H1 (cell line): ENCODE results near the gene EIF2A. TPM values are rescaled to one million over a fixed set of nuclear protein-coding genes. Genes with fewer than 3 reads are reported as not detected.

Experiments
- CTCF ChIA-PET: fragments of 300-600 bp; sonication (Branson Sonifier 250); formaldehyde crosslinking; loops from one replicate; lab custom pipeline; 2021; ENCODE audit not compliant: partially characterized antibody; lab: Charles Lee
- POLR2A ChIA-PET: fragments of 300-600 bp; sonication (Branson Sonifier 250); formaldehyde crosslinking; loops from one replicate; lab custom pipeline; 2021; ENCODE audit warnings: inconsistent platforms; ENCODE audit not compliant: partially characterized antibody; lab: Charles Lee
- DNase-seq, 2 experiments: peaks; one replicate each; pipeline versions ENCODE4 v3.0.0 to v3.0.0-alpha.2; 2010 to 2022; ENCODE audit warnings: low spot score in 2 of 2, low read depth in 1 of 2, mixed read lengths in 1 of 2
- FAIRE-seq: peaks from 2 replicates; lab custom pipeline; 2011; peaks lifted over from hg19 to GRCh38; lab: Jason Lieb, UNC
- H2AFZ ChIP-seq: 2 replicates; pipeline ENCODE4 v1.8.1; 2012; ENCODE audit warnings: low read length, inconsistent platforms
- H2AK5ac ChIP-seq: 2 replicates; pipeline ENCODE4 v1.6.1; 2013; ENCODE audit warnings: low read depth, low read length
- H2BK120ac ChIP-seq: replicated peaks from 2 replicates; pipeline ENCODE3; 2013; ENCODE audit warnings: low read depth, low read length, inconsistent platforms
- H2BK12ac ChIP-seq: 2 replicates; pipeline ENCODE4 v1.6.1; 2013; ENCODE audit warnings: low read depth, low read length
- H2BK15ac ChIP-seq: 2 replicates; pipeline ENCODE4 v1.6.1; 2013; ENCODE audit warnings: low read length
- H2BK20ac ChIP-seq: 2 replicates; pipeline ENCODE4 v1.6.1; 2013; ENCODE audit warnings: low read length
- H2BK5ac ChIP-seq: 2 replicates; pipeline ENCODE4 v1.6.1; 2013; ENCODE audit warnings: low read depth, low read length
- H3K14ac ChIP-seq: 2 replicates; pipeline ENCODE4 v1.6.1; 2013; ENCODE audit warnings: inconsistent platforms; ENCODE audit not compliant: insufficient read length
- H3K18ac ChIP-seq: 2 replicates; pipeline ENCODE4 v1.6.1; 2013; ENCODE audit warnings: low read length; ENCODE audit errors: extremely low read depth
- H3K23ac ChIP-seq: 2 replicates; pipeline ENCODE4 v1.6.1; 2013; ENCODE audit warnings: inconsistent platforms; ENCODE audit not compliant: insufficient read length
- H3K23me2 ChIP-seq: 2 replicates; pipeline ENCODE4 v1.6.1; 2013; ENCODE audit warnings: low read depth, low read length
- H3K27ac ChIP-seq: 2 replicates; pipeline ENCODE4 v1.6.1; 2011; ENCODE audit warnings: low read depth, low read length, inconsistent platforms
- H3K27me3 ChIP-seq, 4 experiments: replicated peaks in 1 of 4; 1 replicate in 1 of 4; 2 replicates in 3 of 4; pipeline versions ENCODE4 v1.6.1 to v1.8.1; 2011 to 2013; ENCODE audit warnings: low read length in 3 of 4, mild to moderate bottlenecking in 3 of 4, inconsistent platforms in 2 of 4, mixed read lengths in 2 of 4, moderate library complexity in 1 of 4; ENCODE audit not compliant: control insufficient read depth in 3 of 4, insufficient read depth in 3 of 4; ENCODE audit errors: extremely low read depth in 1 of 4
- H3K36me3 ChIP-seq, 4 experiments: 2 replicates each; pipeline versions ENCODE4 v1.6.1 to v1.8.1; 2011 to 2013; ENCODE audit warnings: mild to moderate bottlenecking in 4 of 4, low read length in 3 of 4, moderate library complexity in 2 of 4, control low read depth in 1 of 4, inconsistent platforms in 1 of 4; ENCODE audit not compliant: insufficient read depth in 4 of 4, control insufficient read depth in 2 of 4
- H3K4ac ChIP-seq: replicated peaks from 2 replicates; pipeline ENCODE3; 2013; ENCODE audit warnings: low read length, low read depth, mixed read lengths, inconsistent platforms; ENCODE audit not compliant: insufficient read length
- H3K4me1 ChIP-seq, 4 experiments: replicated peaks in 1 of 4; 1 replicate in 1 of 4; 2 replicates in 3 of 4; pipeline versions ENCODE4 v1.6.1 to v1.8.1; 2011 to 2013; ENCODE audit warnings: low read length in 3 of 4, inconsistent platforms in 2 of 4, mixed read lengths in 1 of 4; ENCODE audit not compliant: insufficient read depth in 4 of 4, control insufficient read depth in 3 of 4
- H3K4me2 ChIP-seq, 2 experiments: 2 replicates each; pipeline versions ENCODE4 v1.6.1 to v1.8.1; 2011 to 2013; ENCODE audit warnings: low read depth in 2 of 2, low read length in 2 of 2, control low read depth in 1 of 2, inconsistent platforms in 1 of 2, mild to moderate bottlenecking in 1 of 2; ENCODE audit not compliant: insufficient read depth in 1 of 2
- H3K4me3 ChIP-seq, 4 experiments: fragments of 200-600, 300-600 bp in 1 of 4; sonication (generic), shearing (Covaris generic), sonication (Bioruptor Twin) in 1 of 4; 2 replicates each; pipeline versions ENCODE4 v1.5.1 to v1.8.1; 2011 to 2016; ENCODE audit warnings: low read length in 4 of 4, low read depth in 3 of 4, control low read depth in 2 of 4, inconsistent platforms in 2 of 4, mild to moderate bottlenecking in 2 of 4, mixed read lengths in 1 of 4, moderate library complexity in 1 of 4; ENCODE audit not compliant: insufficient read depth in 2 of 4; ENCODE audit errors: extremely low read depth in 1 of 4
- H3K56ac ChIP-seq: replicated peaks from 2 replicates; pipeline ENCODE3; 2013; ENCODE audit warnings: low read depth, mild to moderate bottlenecking, mixed read lengths, low read length, inconsistent platforms; ENCODE audit not compliant: insufficient read length
- H3K79me1 ChIP-seq: 2 replicates; pipeline ENCODE4 v1.6.1; 2013; ENCODE audit warnings: low read depth, low read length, control low read depth
- H3K79me2 ChIP-seq, 2 experiments: 2 replicates each; pipeline versions ENCODE4 v1.6.1 to v1.8.1; 2012 to 2013; ENCODE audit warnings: low read length in 2 of 2, mild to moderate bottlenecking in 2 of 2, inconsistent platforms in 1 of 2; ENCODE audit not compliant: insufficient read depth in 2 of 2, control insufficient read depth in 1 of 2
- H3K9ac ChIP-seq, 4 experiments: replicated peaks in 1 of 4; 1 replicate in 1 of 4; 2 replicates in 3 of 4; pipeline versions ENCODE4 v1.6.1 to v1.8.1; 2011 to 2013; ENCODE audit warnings: low read depth in 3 of 4, low read length in 3 of 4, control low read depth in 2 of 4, mild to moderate bottlenecking in 2 of 4, moderate library complexity in 2 of 4, inconsistent platforms in 1 of 4; ENCODE audit errors: extremely low read depth in 1 of 4
- H3K9me3 ChIP-seq, 2 experiments: 2 replicates each; pipeline versions ENCODE4 v1.6.1 to v1.8.1; 2012 to 2013; ENCODE audit warnings: mild to moderate bottlenecking in 2 of 2, moderate library complexity in 2 of 2, control low read depth in 1 of 2, inconsistent platforms in 1 of 2, low read depth in 1 of 2, low read length in 1 of 2, mixed read lengths in 1 of 2; ENCODE audit not compliant: insufficient read depth in 2 of 2
- H4K20me1 ChIP-seq, 2 experiments: replicated peaks in 1 of 2; 2 replicates each; pipeline versions ENCODE3 to v1.8.1; 2011 to 2013; ENCODE audit warnings: inconsistent platforms in 2 of 2, low read length in 2 of 2, mild to moderate bottlenecking in 1 of 2; ENCODE audit not compliant: insufficient read depth in 2 of 2, control insufficient read depth in 1 of 2
- H4K5ac ChIP-seq: 2 replicates; pipeline ENCODE4 v1.6.1; 2013; ENCODE audit warnings: low read length, low read depth, mixed read lengths, inconsistent platforms; ENCODE audit not compliant: insufficient read length
- H4K8ac ChIP-seq: 2 replicates; pipeline ENCODE4 v1.8.0; 2013; ENCODE audit warnings: mild to moderate bottlenecking, moderate library complexity, low read length, inconsistent platforms; ENCODE audit not compliant: insufficient read depth; ENCODE audit errors: extremely low read depth
- H4K91ac ChIP-seq: replicated peaks from 2 replicates; pipeline ENCODE3; 2013; ENCODE audit warnings: low read length, mixed read lengths, inconsistent platforms; ENCODE audit not compliant: insufficient read length
- CHD2 ChIP-seq: IDR thresholded peaks from 2 replicates; pipeline ENCODE4 v1.6.1; 2012; ENCODE audit warnings: low read length, improper control_type of control experiment
- EP300 ChIP-seq, 2 experiments: IDR thresholded peaks; 1 replicate in 1 of 2; 2 replicates in 1 of 2; pipeline ENCODE4 v1.6.1; 2011 to 2012; ENCODE audit warnings: low read depth in 2 of 2, low read length in 2 of 2, mild to moderate bottlenecking in 2 of 2, borderline replicate concordance in 1 of 2, inconsistent platforms in 1 of 2, moderate library complexity in 1 of 2
- HDAC2 ChIP-seq, 2 experiments: fragments of 300-600 bp in 1 of 2; sonication (generic) in 1 of 2; IDR thresholded peaks; 2 replicates each; pipeline ENCODE4 v1.6.1; 2011 to 2012; ENCODE audit warnings: low read depth in 2 of 2, low read length in 2 of 2, mild to moderate bottlenecking in 2 of 2, moderate library complexity in 2 of 2, borderline replicate concordance in 1 of 2, inconsistent platforms in 1 of 2
- KDM4A ChIP-seq: IDR thresholded peaks from one replicate; pipeline ENCODE4 v1.7.1; 2012; ENCODE audit warnings: low read depth, mild to moderate bottlenecking, moderate library complexity, low read length, inconsistent platforms; ENCODE audit not compliant: severe bottlenecking
- POLR2A ChIP-seq, 2 experiments: IDR thresholded peaks; 1 replicate in 1 of 2; 2 replicates in 1 of 2; pipeline ENCODE4 v1.6.1; 2011; ENCODE audit warnings: low read depth in 2 of 2, low read length in 2 of 2, mild to moderate bottlenecking in 2 of 2; ENCODE audit errors: control extremely low read depth in 1 of 2
- POLR2AphosphoS5 ChIP-seq: IDR thresholded peaks from 2 replicates; pipeline ENCODE4 v1.6.1; 2011; ENCODE audit warnings: low read depth, low read length
- POU5F1 ChIP-seq: IDR thresholded peaks from 2 replicates; pipeline ENCODE4 v1.6.1; 2011; ENCODE audit warnings: low read depth, mild to moderate bottlenecking, low read length, moderate library complexity
- SRF ChIP-seq: IDR thresholded peaks from 2 replicates; pipeline ENCODE4 v1.6.1; 2011; ENCODE audit warnings: mild to moderate bottlenecking, low read depth, low read length, moderate library complexity
- TAF1 ChIP-seq: IDR thresholded peaks from 2 replicates; pipeline ENCODE4 v1.6.1; 2011; ENCODE audit warnings: mild to moderate bottlenecking, low read depth, low read length
- TEAD4 ChIP-seq: IDR thresholded peaks from 2 replicates; pipeline ENCODE4 v1.6.1; 2012; ENCODE audit warnings: low read depth, low read length, inconsistent platforms, mixed read lengths
- YY1 ChIP-seq: IDR thresholded peaks from 2 replicates; pipeline ENCODE4 v1.6.1; 2011; ENCODE audit warnings: low read depth, mild to moderate bottlenecking, low read length
- WGBS, 2 experiments: shearing (Covaris generic) in 1 of 2; methylation state at CpG; one replicate each; pipeline versions ENCODE4 v1.1.6 to v1.1.7; 2013 to 2015; ENCODE audit warnings: low lambda C conversion rate in 2 of 2, mixed read lengths in 2 of 2, inconsistent platforms in 1 of 2, low coverage in 1 of 2, missing lambda C conversion rate in 1 of 2; ENCODE audit not compliant: insufficient replicate concordance in 2 of 2, insufficient coverage in 1 of 2, insufficient read length in 1 of 2; ENCODE audit errors: extremely low coverage in 1 of 2, missing lambda C conversion rate in 1 of 2; 5-methylcytosine and 5-hydroxymethylcytosine counted together
- polyA plus RNA-seq, 7 experiments: library from polyadenylated mRNA; depleted of rRNA in 3 of 7; stranded (reverse) in 5 of 7; unstranded in 2 of 7; fragments of >200 nt in 5 of 7; fragments of 200-250 nt in 2 of 7; gene quantifications; 1 replicate in 5 of 7; 2 replicates in 1 of 7; 4 replicates in 1 of 7; pipeline versions ENCODE4 v1.2.1 to v1.2.3, GENCODE V29; 2011 to 2013; ENCODE audit warnings: missing spikeins in 2 of 7, mixed read lengths in 2 of 7
- total RNA-seq: library from RNA; stranded (reverse); fragmentation: NEBNext Ultra II Directional; extraction: Animal tissue kit (Norgen Biotek cat#: 25700); gene quantifications from 2 replicates; pipeline ENCODE4 v1.2.1, GENCODE V29; 2021

The EIF2A gene
- total and polyA plus RNA-seq, 2 of the 8 experiments (the other 6 are each of a cell fraction or from before 2014, with no cell fraction given) = 59.3 to 91.6 TPM

DNA sequence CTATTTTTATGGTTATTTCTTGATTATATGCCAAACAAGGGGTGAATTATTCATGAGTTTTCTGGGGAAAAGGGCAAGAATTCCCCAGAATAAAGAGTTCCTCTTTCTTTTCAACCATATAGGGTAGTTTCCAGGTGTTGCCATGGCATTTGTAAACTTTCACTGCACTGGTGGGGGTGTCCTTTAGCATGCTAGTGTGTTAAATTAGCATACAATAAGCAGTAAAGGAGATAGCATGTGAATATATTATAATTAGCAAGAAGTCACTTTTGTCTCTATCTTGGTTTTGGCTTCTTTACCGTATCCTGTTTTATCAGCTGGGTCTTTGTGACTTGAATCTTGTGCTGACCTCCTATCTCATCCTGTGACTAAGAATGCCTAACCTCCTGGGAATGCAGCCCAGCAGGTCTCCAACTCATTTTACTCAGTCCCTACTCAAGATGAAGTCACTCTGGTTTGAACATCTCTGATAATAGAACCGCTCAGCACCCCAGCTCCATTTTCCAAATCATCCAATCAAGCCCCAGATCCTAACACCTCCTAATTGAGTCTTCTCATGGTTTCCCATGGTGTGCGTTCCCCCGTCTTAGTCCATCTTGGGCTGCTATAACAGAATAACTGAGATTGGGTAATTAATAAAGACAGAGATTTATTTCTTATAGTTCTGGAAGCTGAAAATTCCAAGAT is 53.2 kb downstream of the EIF2A start:
- peak overlapping the region; percentile 61; the same call in 1 of the 2 replicates for H2AK5ac ChIP-seq
- H3K4me3 ChIP-seq = peak overlapping the region in 2 of 4 experiments; percentile 5 to 43; a peak in 2 of 8 replicates
- H2AFZ ChIP-seq = no peak overlapping the region
- peaks cover 0 to 4% of the 10 kb centered on the region in 2 experiments for H4K20me1 ChIP-seq
- no peak overlapping the region for H4K8ac ChIP-seq
- H2BK20ac ChIP-seq = 0 out of 2 replicates have a peak overlapping the region, but pooled peaks have one; percentile 18
- DNase-seq (no peak), FAIRE-seq (no peak)
- H3K23me2 ChIP-seq = peaks cover 4% of the 10 kb centered on the region
- no peak overlapping the region for H3K4ac ChIP-seq
- peaks cover 0 to 43% of the 10 kb centered on the region in 2 experiments; a peak in 2 of 4 replicates for H3K79me2 ChIP-seq
- 51% methylated on average over 4 of the region's 4 CpGs; no CpG with 5 or more reads in 1 of the 2 experiments for WGBS, 2 experiments
- no peak overlapping the region for H3K14ac ChIP-seq
- H3K9ac ChIP-seq = no peak overlapping the region; a peak in 1 of 7 replicates
- no peak overlapping the region for H4K91ac ChIP-seq
- no peak overlapping the region for H2BK15ac ChIP-seq
- H4K5ac ChIP-seq = peak overlapping the region; percentile 63
- H3K18ac ChIP-seq = peak overlapping the region; percentile 56; the same call in 1 of the 2 replicates
- ChIA-PET POLR2A (interaction anchor here (0.9 to 3.8 kb wide), 3 partner anchors 11 to 54 kb away, joined by 3 to 14 read pairs (median 5); partner anchors contain the start of gene SERP1), CTCF (no interaction called here)
- H3K9me3 ChIP-seq = no peaks in the 10 kb centered on the region
- peaks cover 6 to 18% (median 14%) of the 10 kb centered on the region in 4 experiments; a peak in 4 of 7 replicates for H3K4me1 ChIP-seq
- peak overlapping the region; percentile 65 for H2BK120ac ChIP-seq
- no peaks in the 10 kb centered on the region; the same call in 1 of the 2 replicates for H3K79me1 ChIP-seq
- peak overlapping the region; percentile 84 for H3K27ac ChIP-seq
- peak overlapping the region; percentile 42 for H3K4me2 ChIP-seq
- H2BK12ac ChIP-seq = peak overlapping the region; percentile 60; the same call in 1 of the 2 replicates
- H3K27me3 ChIP-seq = no peaks in the 10 kb centered on the region
- no peak overlapping the region for H3K23ac ChIP-seq
- 0 out of 2 replicates have a peak overlapping the region, but pooled peaks have one; percentile 66 for H2BK5ac ChIP-seq
- no peaks in the 10 kb centered on the region for H3K36me3 ChIP-seq
- H3K56ac ChIP-seq = no peak overlapping the region
- TF ChIP-seq TAF1 (peak; percentile 63; the same call in 1 of the 2 replicates), TEAD4 (peak; percentile 78), CHD2 (no peak), YY1 (0 out of 2 replicates have a peak, but pooled peaks have one; percentile 30), KDM4A (no peak), EP300 (IDR thresholded peaks at IDR 0.05; ENCODE audit: borderline replicate concordance in 1 of 2, low read depth in 2 of 2, low read length in 2 of 2) (no peak), POLR2AphosphoS5 (0 out of 2 replicates have a peak, but pooled peaks have one; percentile 28), HDAC2 (IDR thresholded peaks at IDR 0.05; ENCODE audit: borderline replicate concordance in 1 of 2, low read depth in 2 of 2, low read length in 2 of 2) (0 out of 4 replicates have a peak, but pooled peaks of 1 of the 2 experiments have one; percentile 19), SRF (peak; percentile 72; the same call in 1 of the 2 replicates), POU5F1 (0 out of 2 replicates have a peak, but pooled peaks have one; percentile 4), POLR2A (IDR thresholded peaks at IDR 0.05; ENCODE audit: control extremely low read depth in 1 of 2, low read depth in 2 of 2, low read length in 2 of 2) (peak in 1 of 2 experiments; percentile 61; a peak in 1 of 3 replicates)
